ENCODE measurements around the gene SSR3.

DNA sequence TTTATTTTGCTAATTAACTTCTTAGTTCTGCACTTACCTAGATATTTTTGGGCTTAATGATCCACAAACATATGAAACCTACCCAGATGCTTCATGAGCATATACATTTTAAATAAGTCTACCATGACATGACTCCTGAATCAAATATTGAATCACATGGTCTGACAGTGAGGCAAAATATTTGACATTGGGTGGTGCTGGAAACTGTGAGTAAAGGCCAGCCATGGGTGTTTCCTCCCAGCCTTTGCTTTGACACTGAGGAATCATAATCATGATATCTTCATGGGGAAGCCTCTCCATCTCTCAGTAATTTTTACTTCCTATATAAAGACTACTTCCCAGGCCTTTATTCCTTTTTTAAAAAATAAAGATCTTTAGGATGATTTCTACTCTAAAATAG is 22.8 kb upstream of the SSR3 start:
- TF ChIP-seq, protein P1, sequence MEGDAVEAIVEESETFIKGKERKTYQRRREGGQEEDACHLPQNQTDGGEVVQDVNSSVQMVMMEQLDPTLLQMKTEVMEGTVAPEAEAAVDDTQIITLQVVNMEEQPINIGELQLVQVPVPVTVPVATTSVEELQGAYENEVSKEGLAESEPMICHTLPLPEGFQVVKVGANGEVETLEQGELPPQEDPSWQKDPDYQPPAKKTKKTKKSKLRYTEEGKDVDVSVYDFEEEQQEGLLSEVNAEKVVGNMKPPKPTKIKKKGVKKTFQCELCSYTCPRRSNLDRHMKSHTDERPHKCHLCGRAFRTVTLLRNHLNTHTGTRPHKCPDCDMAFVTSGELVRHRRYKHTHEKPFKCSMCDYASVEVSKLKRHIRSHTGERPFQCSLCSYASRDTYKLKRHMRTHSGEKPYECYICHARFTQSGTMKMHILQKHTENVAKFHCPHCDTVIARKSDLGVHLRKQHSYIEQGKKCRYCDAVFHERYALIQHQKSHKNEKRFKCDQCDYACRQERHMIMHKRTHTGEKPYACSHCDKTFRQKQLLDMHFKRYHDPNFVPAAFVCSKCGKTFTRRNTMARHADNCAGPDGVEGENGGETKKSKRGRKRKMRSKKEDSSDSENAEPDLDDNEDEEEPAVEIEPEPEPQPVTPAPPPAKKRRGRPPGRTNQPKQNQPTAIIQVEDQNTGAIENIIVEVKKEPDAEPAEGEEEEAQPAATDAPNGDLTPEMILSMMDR (IDR thresholded peaks at IDR 0.05; ENCODE audit: low read depth, low read length), result no peak
- no peak for TF ChIP-seq POLR2A (IDR thresholded peaks at IDR 0.05; ENCODE audit: extremely low read depth, insufficient read length)
